ENCODE data around the gene CYP2E1.
"Not testable (repeated sequence)": the region's sequence is repeated elsewhere in the genome, so short reads cannot be mapped to it uniquely, and the experiment has no call there.

CYP2E1 gene

DNA sequence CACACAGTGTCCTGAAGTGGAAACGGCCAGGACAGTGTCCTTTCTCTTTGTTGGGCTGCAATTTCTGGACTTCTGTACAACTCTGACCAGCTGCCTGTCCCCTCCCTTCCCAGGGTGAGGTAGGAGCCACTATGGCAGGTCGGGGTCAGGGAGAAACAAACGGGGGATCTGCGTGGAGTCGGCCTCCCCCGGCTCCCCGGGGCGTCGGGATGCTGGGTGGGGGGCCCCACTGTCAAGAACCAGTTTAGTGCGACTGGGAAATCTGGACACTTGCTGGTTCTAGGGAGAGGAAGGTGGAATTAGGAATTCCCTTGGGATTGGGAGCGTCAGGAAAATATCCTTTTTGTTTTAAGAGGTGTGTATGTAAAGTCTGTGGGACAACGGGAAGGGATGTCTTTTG is 37.7 kb downstream of the CYP2E1 start:
- no peak for DNase-seq (ENCODE audit: low read depth)
- no peak overlapping the region for H3K4me3 ChIP-seq (ENCODE audit: low read depth, low read length)
- TF ChIP-seq CTCF (IDR thresholded peaks at IDR 0.05; ENCODE audit: low read depth, low read length, missing control alignments) = no peak

DNA sequence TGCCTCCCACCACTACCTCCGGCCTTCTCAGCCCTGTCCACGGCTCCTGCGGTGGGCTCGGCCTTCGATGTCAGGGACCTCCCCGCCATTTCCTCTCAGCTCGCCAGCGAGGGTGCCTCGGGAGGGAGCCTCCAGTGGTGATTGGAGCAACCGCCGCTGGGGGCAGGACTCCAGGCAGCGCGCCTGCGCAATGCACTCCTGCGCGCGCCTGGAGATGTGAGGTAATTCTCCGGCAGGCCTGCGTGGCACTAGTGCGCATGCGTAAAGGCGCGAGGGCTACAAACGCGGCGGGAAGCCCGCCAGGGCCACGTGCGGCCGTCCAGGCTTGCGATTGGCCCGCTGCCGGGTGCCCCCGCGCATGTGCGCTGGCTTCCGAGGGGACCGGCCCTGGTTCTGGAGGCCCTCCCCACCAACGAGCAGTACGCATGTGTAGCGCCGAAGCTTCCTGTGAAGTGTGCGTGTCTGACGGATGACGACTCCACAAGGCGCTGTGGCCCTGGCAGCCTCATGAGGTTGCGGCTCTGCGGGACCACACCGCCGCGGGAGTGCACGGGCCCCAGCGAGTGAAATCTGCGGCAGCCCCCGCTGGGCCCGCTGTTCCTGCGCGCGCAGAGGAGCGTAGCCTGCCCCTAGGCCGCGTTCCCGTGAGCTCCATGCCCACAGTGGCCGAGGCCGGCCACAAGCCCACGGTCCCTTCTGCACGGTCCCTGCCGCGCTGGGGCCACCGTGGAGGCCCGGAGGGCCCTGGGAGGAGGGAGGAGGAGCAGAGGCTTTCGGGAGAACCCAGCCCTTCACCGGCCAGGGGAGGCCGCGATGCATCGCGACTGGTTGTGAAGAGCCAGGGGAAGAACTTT is 38.5 kb downstream of the CYP2E1 start, which contains the start of gene SYCE1:
Gene SYCE1 (minus strand): TSS at position 143 of the 854 bp plus-strand sequence. CDS start 54 bp downstream, at position 89.
- DNase-seq (ENCODE audit: low read depth) = no peak
- no peak for TF ChIP-seq CTCF (IDR thresholded peaks at IDR 0.05; ENCODE audit: low read depth, low read length, missing control alignments)
- H3K4me3 ChIP-seq (ENCODE audit: low read depth, low read length) = no peak within 1 kb of the TSS

DNA sequence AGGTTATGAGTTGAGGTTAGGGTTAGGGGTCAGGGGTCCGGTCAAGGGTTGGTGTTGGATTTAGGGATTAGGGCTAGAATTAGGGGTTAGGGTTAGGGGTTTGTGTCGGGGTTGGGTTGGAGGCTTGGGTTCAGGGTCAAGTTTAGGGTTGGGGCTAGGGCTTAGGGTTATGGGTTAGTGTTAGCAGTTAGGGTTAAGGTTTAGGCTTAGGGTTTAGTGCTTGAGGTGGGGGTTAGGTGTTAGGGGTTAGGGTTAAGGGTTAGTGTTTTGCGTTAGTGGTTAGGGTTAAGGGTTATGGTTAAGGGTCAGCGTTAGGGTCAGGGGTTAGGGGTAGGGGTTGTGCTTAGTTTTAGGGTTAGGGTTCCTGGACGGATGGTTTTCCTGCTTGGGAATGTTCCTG is 40.0 kb downstream of the CYP2E1 start:
- H3K4me3 ChIP-seq (ENCODE audit: low read depth, low read length) = no peak overlapping the region
- no peak for TF ChIP-seq CTCF (IDR thresholded peaks at IDR 0.05; ENCODE audit: low read depth, low read length, missing control alignments)
- DNase-seq (ENCODE audit: low read depth) = no peak

- H3K4me3 ChIP-seq (ENCODE audit: low read depth, low read length) = no peak overlapping the region
- DNase-seq (ENCODE audit: low read depth) = no peak
- TF ChIP-seq CTCF (IDR thresholded peaks at IDR 0.05; ENCODE audit: low read depth, low read length, missing control alignments) = no peak
These were observed 40.6 kb downstream of the CYP2E1 start for GRCh38 chr10:133567609-133568286.

GRCh38 chr10:133568287-133568614 is 41.1 kb downstream of the CYP2E1 start:
- no peak for TF ChIP-seq CTCF (IDR thresholded peaks at IDR 0.05; ENCODE audit: low read depth, low read length, missing control alignments)
- no peak for DNase-seq (ENCODE audit: low read depth)
- no peak overlapping the region for H3K4me3 ChIP-seq (ENCODE audit: low read depth, low read length)

- not testable (repeated sequence) for H3K4me3 ChIP-seq (ENCODE audit: low read depth, low read length)
These were observed 41.8 kb downstream of the CYP2E1 start for GRCh38 chr10:133568831-133569527.

DNA sequence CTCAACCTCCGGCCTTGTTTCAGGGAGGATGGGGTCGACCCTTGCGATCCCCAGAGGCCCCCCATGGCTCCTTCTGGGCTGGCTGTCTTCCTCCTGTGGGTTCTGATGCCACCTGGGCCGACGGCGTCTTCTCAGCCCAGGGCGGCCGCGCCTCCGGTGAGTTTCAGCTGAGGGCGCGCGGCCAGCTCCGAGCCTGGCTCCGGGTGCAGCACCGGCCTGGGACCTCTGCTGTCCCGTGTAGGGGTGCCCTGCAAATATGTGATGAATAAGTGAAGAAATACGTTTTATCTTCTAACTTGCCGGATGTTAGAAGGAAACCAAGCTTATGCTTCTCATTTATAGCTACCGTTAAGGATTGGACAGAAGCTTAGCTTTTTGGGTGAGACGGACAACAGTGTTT is 42.6 kb downstream of the CYP2E1 start:
- not testable (repeated sequence) for H3K4me3 ChIP-seq (ENCODE audit: low read depth, low read length); DNase-seq (ENCODE audit: low read depth)

More at GRCh38 chr10:133568831-133569527, 41.8 kb downstream of the CYP2E1 start:
- not testable (repeated sequence) for DNase-seq (ENCODE audit: low read depth)

DNA sequence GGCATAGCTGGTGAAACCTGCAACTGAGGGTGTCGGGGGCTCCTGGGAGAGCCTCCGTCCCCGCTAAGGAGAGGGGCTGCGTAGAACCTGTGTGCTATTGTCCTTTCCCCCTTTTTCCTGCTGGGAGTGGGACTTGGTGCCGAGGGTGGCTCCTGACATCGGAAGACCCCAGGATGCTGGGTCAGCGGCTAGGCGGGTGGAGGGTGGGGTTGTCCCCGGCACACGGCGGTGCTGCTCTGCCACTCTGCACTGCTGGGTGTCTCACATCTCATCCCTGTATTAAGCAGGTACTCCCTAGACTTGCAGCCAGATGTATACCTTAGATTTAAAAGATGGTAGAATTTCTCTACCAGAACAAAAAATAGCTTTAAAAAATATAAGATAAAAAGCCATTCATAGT is 44.9 kb downstream of the CYP2E1 start:
- H3K4me3 ChIP-seq (ENCODE audit: low read depth, low read length); DNase-seq (ENCODE audit: low read depth): not testable (repeated sequence)

DNA sequence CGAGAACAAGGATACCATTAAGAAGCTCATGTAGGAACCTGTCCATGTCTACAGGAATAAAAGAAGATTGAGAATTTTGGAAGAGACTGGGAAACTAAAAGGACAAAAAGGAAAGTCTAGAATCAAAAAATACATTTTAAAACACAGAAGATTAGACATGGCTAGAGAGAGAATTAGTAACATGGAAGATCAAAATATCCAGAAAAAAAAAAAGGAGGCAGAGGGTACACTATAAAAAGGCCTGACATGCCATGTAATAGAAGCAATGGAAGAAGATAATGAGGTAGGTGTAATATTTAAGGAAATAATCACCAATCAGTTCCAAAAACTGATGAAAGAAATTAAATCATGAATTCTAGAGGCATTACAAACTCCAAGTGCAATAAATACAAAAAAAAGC is 46.3 kb downstream of the CYP2E1 start:
- not testable (repeated sequence) for DNase-seq (ENCODE audit: low read depth); H3K4me3 ChIP-seq (ENCODE audit: low read depth, low read length)

- H3K4me3 ChIP-seq (ENCODE audit: low read depth, low read length); DNase-seq (ENCODE audit: low read depth): not testable (repeated sequence)
These were observed 49.9 kb downstream of the CYP2E1 start for GRCh38 chr10:133577037-133577436.
